Measurements from ENCODE around the gene ETFB. TPM values are rescaled to one million over a fixed set of nuclear protein-coding genes. Genes with fewer than 3 reads are reported as not detected.

Gene ETFB
- total RNA-seq, 1 donor = 84.3 TPM

GRCh38 chr19:51345076-51345620 is 21.0 kb downstream of the ETFB start:
- Histone ChIP-seq H3K4me2 (ENCODE audit: insufficient read depth, low read length) (no peak overlapping the region), H3K36me3 (ENCODE audit: insufficient read depth, low read length) (peaks cover 27% of the 10 kb centered on the region), H3K9me3 (ENCODE audit: low read depth, low read length) (no peaks in the 10 kb centered on the region), H2AFZ (ENCODE audit: low read length) (no peak overlapping the region), H3K4me1 (ENCODE audit: insufficient read depth, low read length) (no peaks in the 10 kb centered on the region), H3K27me3 (ENCODE audit: insufficient read depth, low read length) (no peaks in the 10 kb centered on the region), H4K20me1 (ENCODE audit: insufficient read depth, low read length) (no peaks in the 10 kb centered on the region), H3K27ac (ENCODE audit: low read depth, low read length) (no peak overlapping the region), H3K4me3 (ENCODE audit: insufficient read depth, low read length) (no peak overlapping the region), H3K79me2 (ENCODE audit: insufficient read depth, low read length) (no peaks in the 10 kb centered on the region)
- DNase-seq (ENCODE audit: insufficient read length, low spot score, missing footprints) = peak; percentile 58
- TF ChIP-seq CTCF (IDR thresholded peaks at IDR 0.05; ENCODE audit: extremely low read depth, low read depth, low read length) = no peak

- no peak overlapping the region for H3K4me3 ChIP-seq (ENCODE audit: insufficient read depth, low read length)
- H4K20me1 ChIP-seq (ENCODE audit: insufficient read depth, low read length) = no peaks in the 10 kb centered on the region
- H3K9me3 ChIP-seq (ENCODE audit: low read depth, low read length) = no peaks in the 10 kb centered on the region
- no peak for TF ChIP-seq CTCF (IDR thresholded peaks at IDR 0.05; ENCODE audit: extremely low read depth, low read depth, low read length)
- H3K79me2 ChIP-seq (ENCODE audit: insufficient read depth, low read length) = no peaks in the 10 kb centered on the region
- peaks cover 9% of the 10 kb centered on the region for H3K4me1 ChIP-seq (ENCODE audit: insufficient read depth, low read length)
- H3K27me3 ChIP-seq (ENCODE audit: insufficient read depth, low read length) = no peaks in the 10 kb centered on the region
- H3K4me2 ChIP-seq (ENCODE audit: insufficient read depth, low read length) = no peak overlapping the region
- H2AFZ ChIP-seq (ENCODE audit: low read length) = no peak overlapping the region
- peaks cover 15% of the 10 kb centered on the region for H3K36me3 ChIP-seq (ENCODE audit: insufficient read depth, low read length)
- peak; percentile 75 for DNase-seq (ENCODE audit: insufficient read length, low spot score, missing footprints)
- no peak overlapping the region for H3K27ac ChIP-seq (ENCODE audit: low read depth, low read length)
Observed at GRCh38 chr19:51342631-51343569, 23.3 kb downstream of the ETFB start.

- H3K36me3 ChIP-seq (ENCODE audit: insufficient read depth, low read length) = peaks cover 11% of the 10 kb centered on the region
- H3K9me3 ChIP-seq (ENCODE audit: low read depth, low read length) = no peaks in the 10 kb centered on the region
- H3K27me3 ChIP-seq (ENCODE audit: insufficient read depth, low read length) = no peaks in the 10 kb centered on the region
- no peaks in the 10 kb centered on the region for H4K20me1 ChIP-seq (ENCODE audit: insufficient read depth, low read length)
- H2AFZ ChIP-seq (ENCODE audit: low read length) = no peak within 1 kb of the TSS
- no peak for TF ChIP-seq CTCF (IDR thresholded peaks at IDR 0.05; ENCODE audit: extremely low read depth, low read depth, low read length)
- H3K27ac ChIP-seq (ENCODE audit: low read depth, low read length) = no peak within 1 kb of the TSS
- H3K4me1 ChIP-seq (ENCODE audit: insufficient read depth, low read length) = peaks cover 9% of the 10 kb centered on the region
- DNase-seq (ENCODE audit: insufficient read length, low spot score, missing footprints) = peak; percentile 75
- no peaks in the 10 kb centered on the region for H3K79me2 ChIP-seq (ENCODE audit: insufficient read depth, low read length)
- no peak within 1 kb of the TSS for H3K4me2 ChIP-seq (ENCODE audit: insufficient read depth, low read length)
- no peak within 1 kb of the TSS for H3K4me3 ChIP-seq (ENCODE audit: insufficient read depth, low read length)
Observed at GRCh38 chr19:51341976-51342580, 24.1 kb downstream of the ETFB start, which contains the start of gene VSIG10L. TSS of gene VSIG10L (minus strand) at chr19:51342139. CDS start at chr19:51342124, 15 bp downstream.

- Histone ChIP-seq H3K27me3 (ENCODE audit: insufficient read depth, low read length) (no peaks in the 10 kb centered on the region), H3K4me2 (ENCODE audit: insufficient read depth, low read length) (no peak overlapping the region), H3K4me1 (ENCODE audit: insufficient read depth, low read length) (peaks cover 9% of the 10 kb centered on the region), H2AFZ (ENCODE audit: low read length) (no peak overlapping the region), H3K36me3 (ENCODE audit: insufficient read depth, low read length) (peaks cover 6% of the 10 kb centered on the region), H3K4me3 (ENCODE audit: insufficient read depth, low read length) (no peak overlapping the region), H3K9me3 (ENCODE audit: low read depth, low read length) (no peaks in the 10 kb centered on the region), H3K79me2 (ENCODE audit: insufficient read depth, low read length) (no peaks in the 10 kb centered on the region), H4K20me1 (ENCODE audit: insufficient read depth, low read length) (no peaks in the 10 kb centered on the region), H3K27ac (ENCODE audit: low read depth, low read length) (no peak overlapping the region)
- DNase-seq (ENCODE audit: insufficient read length, low spot score, missing footprints) = peak; percentile 50
- TF ChIP-seq CTCF (IDR thresholded peaks at IDR 0.05; ENCODE audit: extremely low read depth, low read depth, low read length) = no peak
Observed at GRCh38 chr19:51341066-51341465, 25.1 kb downstream of the ETFB start.
